Testis (tissue), 2 donors: ENCODE results near the gene PAX7.

ENCODE experiments used
- POLR2A ChIP-seq: fragments of 450-650 bp; IDR thresholded peaks from one replicate; pipeline ENCODE4 v1.6.1; 2017; ENCODE audit warnings: antibody characterized with exemption, mild to moderate bottlenecking, moderate library complexity
- TF ChIP-seq, protein P1 (sequence below), 3 experiments: fragments of 450-650 bp in 2 of 3; fragments of 200-600 bp in 1 of 3; sonication (generic) in 1 of 3; IDR thresholded peaks; one replicate each; pipeline ENCODE4 v1.5.1; 2016 to 2019; ENCODE audit warnings: antibody characterized with exemption in 3 of 3, mild to moderate bottlenecking in 2 of 3, moderate library complexity in 1 of 3

GRCh38 chr1:18646786-18647410 is 16.3 kb downstream of the PAX7 start:
- no peak for TF ChIP-seq POLR2A
- TF ChIP-seq, protein P1, sequence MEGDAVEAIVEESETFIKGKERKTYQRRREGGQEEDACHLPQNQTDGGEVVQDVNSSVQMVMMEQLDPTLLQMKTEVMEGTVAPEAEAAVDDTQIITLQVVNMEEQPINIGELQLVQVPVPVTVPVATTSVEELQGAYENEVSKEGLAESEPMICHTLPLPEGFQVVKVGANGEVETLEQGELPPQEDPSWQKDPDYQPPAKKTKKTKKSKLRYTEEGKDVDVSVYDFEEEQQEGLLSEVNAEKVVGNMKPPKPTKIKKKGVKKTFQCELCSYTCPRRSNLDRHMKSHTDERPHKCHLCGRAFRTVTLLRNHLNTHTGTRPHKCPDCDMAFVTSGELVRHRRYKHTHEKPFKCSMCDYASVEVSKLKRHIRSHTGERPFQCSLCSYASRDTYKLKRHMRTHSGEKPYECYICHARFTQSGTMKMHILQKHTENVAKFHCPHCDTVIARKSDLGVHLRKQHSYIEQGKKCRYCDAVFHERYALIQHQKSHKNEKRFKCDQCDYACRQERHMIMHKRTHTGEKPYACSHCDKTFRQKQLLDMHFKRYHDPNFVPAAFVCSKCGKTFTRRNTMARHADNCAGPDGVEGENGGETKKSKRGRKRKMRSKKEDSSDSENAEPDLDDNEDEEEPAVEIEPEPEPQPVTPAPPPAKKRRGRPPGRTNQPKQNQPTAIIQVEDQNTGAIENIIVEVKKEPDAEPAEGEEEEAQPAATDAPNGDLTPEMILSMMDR (IDR thresholded peaks at IDR 0.05): no peak
